Left ventricle myocardium inferior (tissue), 1 donor: ENCODE data around the gene SDHD. TPM values are rescaled to one million over a fixed set of nuclear protein-coding genes. Genes with fewer than 3 reads are reported as not detected.

Experiments
- DNase-seq: peaks from one replicate; pipeline ENCODE4 v3.0.0-alpha.2; 2020
- H3K27ac ChIP-seq: fragments of 200-600 bp; replicated peaks from 2 replicates; pipeline ENCODE4 v1.8.0; 2021
- H3K27me3 ChIP-seq: fragments of 200-600 bp; 2 replicates; pipeline ENCODE4 v1.8.0; 2021; ENCODE audit warnings: low read depth
- H3K36me3 ChIP-seq: fragments of 200-600 bp; 2 replicates; pipeline ENCODE4 v1.8.0; 2021
- H3K4me1 ChIP-seq: fragments of 200-600 bp; 2 replicates; pipeline ENCODE4 v1.8.0; 2021
- H3K4me3 ChIP-seq: fragments of 200-600 bp; 2 replicates; pipeline ENCODE4 v1.8.0; 2021; ENCODE audit warnings: mild to moderate bottlenecking, moderate library complexity
- H3K9me3 ChIP-seq: fragments of 200-600 bp; replicated peaks from 2 replicates; pipeline ENCODE4 v1.8.0; 2021
- intact Hi-C: fragments of 100-400 bp; cut with micrococcal nuclease; formaldehyde crosslinking; loops from one replicate; pipeline ENCODE4 v1.11.0; 2022
- total RNA-seq: library from RNA; stranded (reverse); fragmentation: NEBNext Ultra II Directional; extraction: Animal tissue kit (Norgen Biotek cat#: 25700); gene quantifications from one replicate; pipeline ENCODE4 v1.2.1, GENCODE V29; 2021
- TF ChIP-seq, protein P1 (sequence below): fragments of 200-600 bp; IDR thresholded peaks from 2 replicates; pipeline ENCODE4 v1.8.0; 2021; ENCODE audit warnings: antibody characterized with exemption, mild to moderate bottlenecking, borderline replicate concordance
- donor health status: DM: no; HTN: yes; CAD: no; lungs with severe emphysema.

The SDHD gene
- total RNA-seq, 1 donor from 2014 or later, result 290 TPM

DNA sequence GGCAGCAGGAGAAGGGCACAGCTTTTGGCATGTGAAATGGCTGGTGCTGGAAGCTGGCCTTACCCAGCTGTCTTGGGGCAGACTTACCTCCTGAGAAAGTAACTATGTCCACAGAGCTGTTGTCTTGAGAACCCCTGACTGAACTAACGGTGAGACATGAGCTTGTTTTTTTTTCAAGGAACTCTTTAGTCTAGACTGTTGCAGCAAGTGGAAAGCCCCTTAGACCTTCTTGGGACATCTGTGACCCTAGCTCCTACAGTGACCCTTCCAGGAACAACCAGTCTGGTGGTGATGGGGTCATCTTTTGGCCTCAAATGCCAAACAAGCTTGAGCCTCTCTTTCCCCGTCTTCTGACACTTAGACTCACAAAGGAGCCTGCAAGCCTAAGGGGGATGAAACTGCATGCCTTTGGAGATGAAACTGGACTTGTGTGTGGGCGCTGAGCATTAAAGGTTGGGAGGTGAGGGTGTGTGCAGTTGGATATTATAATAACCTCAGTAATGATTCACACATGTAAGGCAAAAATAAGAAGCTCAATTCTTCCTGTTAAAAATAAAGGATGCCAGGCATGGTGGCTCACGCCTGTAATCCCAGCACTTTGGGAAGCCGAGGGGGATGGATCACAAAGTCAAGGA lies 35.4 kb downstream of the SDHD start:
- intact Hi-C loops, result no loop called here
- Histone ChIP-seq H3K27me3 (no peaks in the 10 kb centered on the region), H3K27ac (no peak overlapping the region), H3K4me1 (no peaks in the 10 kb centered on the region), H3K4me3 (no peak overlapping the region), H3K9me3 (no peaks in the 10 kb centered on the region), H3K36me3 (peaks cover 9% of the 10 kb centered on the region)
- no peak for DNase-seq
- TF ChIP-seq, protein P1, sequence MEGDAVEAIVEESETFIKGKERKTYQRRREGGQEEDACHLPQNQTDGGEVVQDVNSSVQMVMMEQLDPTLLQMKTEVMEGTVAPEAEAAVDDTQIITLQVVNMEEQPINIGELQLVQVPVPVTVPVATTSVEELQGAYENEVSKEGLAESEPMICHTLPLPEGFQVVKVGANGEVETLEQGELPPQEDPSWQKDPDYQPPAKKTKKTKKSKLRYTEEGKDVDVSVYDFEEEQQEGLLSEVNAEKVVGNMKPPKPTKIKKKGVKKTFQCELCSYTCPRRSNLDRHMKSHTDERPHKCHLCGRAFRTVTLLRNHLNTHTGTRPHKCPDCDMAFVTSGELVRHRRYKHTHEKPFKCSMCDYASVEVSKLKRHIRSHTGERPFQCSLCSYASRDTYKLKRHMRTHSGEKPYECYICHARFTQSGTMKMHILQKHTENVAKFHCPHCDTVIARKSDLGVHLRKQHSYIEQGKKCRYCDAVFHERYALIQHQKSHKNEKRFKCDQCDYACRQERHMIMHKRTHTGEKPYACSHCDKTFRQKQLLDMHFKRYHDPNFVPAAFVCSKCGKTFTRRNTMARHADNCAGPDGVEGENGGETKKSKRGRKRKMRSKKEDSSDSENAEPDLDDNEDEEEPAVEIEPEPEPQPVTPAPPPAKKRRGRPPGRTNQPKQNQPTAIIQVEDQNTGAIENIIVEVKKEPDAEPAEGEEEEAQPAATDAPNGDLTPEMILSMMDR, result no peak

DNA sequence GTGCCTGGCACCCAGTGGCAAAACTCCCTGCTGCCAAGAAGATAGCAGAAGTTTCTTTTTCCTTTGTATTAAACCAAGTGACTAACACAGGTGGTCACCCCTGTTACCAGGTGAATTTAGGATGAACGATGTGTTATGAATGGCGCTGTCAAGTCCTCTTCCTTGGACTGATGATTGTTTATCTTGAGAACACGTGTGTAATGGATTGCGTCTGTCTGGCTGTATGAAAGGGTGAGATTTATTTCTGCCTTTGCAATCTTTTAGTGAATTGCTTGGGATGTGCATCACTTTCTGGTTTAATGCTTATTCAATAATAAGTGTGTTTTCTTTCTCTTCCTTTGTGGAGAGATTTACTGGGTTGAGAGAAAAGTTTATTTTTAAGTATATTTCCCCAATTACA lies 36.5 kb downstream of the SDHD start:
- Histone ChIP-seq H3K4me1 (no peaks in the 10 kb centered on the region), H3K4me3 (no peak overlapping the region), H3K27me3 (no peaks in the 10 kb centered on the region), H3K9me3 (no peaks in the 10 kb centered on the region), H3K27ac (no peak overlapping the region), H3K36me3 (peaks cover 9% of the 10 kb centered on the region)
- TF ChIP-seq, protein P1, result no peak
- no peak for DNase-seq
- intact Hi-C loops, result no loop called here

DNA sequence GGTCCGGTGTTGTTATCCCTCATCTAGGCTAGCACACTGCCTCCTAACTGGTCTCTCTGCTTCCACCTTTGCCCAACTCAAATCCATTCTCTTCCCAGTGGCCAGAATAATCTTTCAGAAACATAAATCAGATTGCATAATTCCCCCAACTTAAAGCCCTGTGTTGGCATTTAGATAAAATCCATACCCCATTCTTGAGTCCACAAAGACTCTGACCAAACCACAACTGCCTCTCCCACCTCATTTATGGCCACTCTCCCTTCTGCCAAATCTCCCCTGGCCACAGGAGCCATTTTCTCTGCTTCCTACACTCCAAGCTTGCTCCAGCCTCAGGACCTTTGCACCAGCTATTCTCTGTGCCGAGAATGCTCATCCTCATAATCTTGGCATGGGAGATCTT lies 40.4 kb downstream of the SDHD start:
- H3K9me3 ChIP-seq, result no peaks in the 10 kb centered on the region
- no peaks in the 10 kb centered on the region for H3K36me3 ChIP-seq
- H3K27ac ChIP-seq, result no peak overlapping the region
- no peak overlapping the region for H3K4me3 ChIP-seq
- H3K4me1 ChIP-seq, result no peaks in the 10 kb centered on the region
- intact Hi-C loops, result no loop called here
- no peak for DNase-seq
- TF ChIP-seq, protein P1, result no peak
- H3K27me3 ChIP-seq, result no peaks in the 10 kb centered on the region

DNA sequence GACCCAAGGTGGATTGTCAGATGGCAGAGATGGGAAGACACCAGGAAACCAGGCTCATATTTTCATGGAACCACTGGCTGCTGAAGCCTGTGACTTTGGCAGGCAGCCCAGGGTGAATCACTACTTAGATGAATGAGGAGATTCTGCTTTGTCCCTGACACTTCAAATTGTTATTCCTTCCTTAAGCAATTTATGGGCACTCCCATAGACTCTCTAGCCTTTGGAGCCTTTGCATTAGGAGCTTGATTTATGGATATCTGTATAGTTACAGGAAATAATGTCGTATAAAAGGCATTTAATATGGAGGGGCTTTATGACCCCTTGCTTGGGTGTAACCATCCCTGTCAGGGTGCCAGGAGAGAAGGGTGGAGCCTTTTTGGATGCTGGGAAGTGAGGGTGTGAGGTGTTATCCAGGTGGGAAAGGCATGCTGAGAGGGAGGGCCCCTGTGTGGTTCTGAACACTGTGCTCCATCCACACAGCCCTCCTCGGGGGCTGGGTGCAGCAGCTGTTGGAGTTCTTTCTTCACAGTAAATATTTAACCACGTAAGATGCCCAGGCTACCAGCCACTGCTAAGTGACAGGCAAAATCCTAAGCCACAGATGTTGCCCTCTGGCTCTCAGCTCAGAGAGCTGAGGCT lies 41.9 kb downstream of the SDHD start:
- H3K36me3 ChIP-seq, result no peaks in the 10 kb centered on the region
- H3K4me3 ChIP-seq, result no peak overlapping the region
- peak; percentile 18 for DNase-seq
- no peaks in the 10 kb centered on the region for H3K27me3 ChIP-seq
- TF ChIP-seq, protein P1, result no peak
- H3K9me3 ChIP-seq, result no peaks in the 10 kb centered on the region
- intact Hi-C loops, result no loop called here
- H3K4me1 ChIP-seq, result no peaks in the 10 kb centered on the region
- H3K27ac ChIP-seq, result no peak overlapping the region

DNA sequence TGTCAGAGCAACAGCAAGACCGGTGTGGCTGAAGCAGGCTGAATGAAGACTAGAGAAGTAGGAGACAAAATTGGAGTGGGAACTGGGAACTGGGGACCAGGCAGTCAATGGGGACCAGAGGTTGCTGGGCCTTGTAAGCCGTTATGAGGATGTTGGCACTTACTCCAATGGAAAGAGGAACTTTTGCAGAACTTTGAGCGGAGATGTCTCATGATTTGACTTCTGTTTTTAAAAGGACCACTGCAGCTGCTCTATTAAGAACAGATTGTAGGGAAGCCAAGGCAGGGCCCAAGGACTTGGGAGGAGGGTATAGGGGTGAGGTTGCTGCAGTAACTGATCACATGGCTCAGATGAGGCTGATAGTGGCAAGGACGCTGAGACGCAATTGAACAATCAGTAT lies 43.0 kb downstream of the SDHD start:
- no peaks in the 10 kb centered on the region for H3K9me3 ChIP-seq
- TF ChIP-seq, protein P1, result no peak
- no peaks in the 10 kb centered on the region for H3K27me3 ChIP-seq
- H3K36me3 ChIP-seq, result no peaks in the 10 kb centered on the region
- DNase-seq, result no peak
- H3K27ac ChIP-seq, result no peak overlapping the region
- intact Hi-C loops, result no loop called here
- H3K4me3 ChIP-seq, result no peak overlapping the region
- H3K4me1 ChIP-seq, result no peaks in the 10 kb centered on the region
